Activated CD4-positive, alpha-beta T cell treated with anti-CD3 and anti-CD28 coated beads, Interleukin-10, Interleukin-2, amounts not matched to agents 100 ng/mL and 50 ng/mL, durations not matched to agents 16 hours and 8 hours (primary cell): ENCODE measurements around the gene STAT1.

Experiments
- DNase-seq: peaks from one replicate; pipeline ENCODE4 v3.0.0-alpha.2; 2020

Gene STAT1

GRCh38 chr2:190948671-190949070 is 65.3 kb downstream of the STAT1 start:
- no peak for DNase-seq

GRCh38 chr2:190947711-190948251 is 66.2 kb downstream of the STAT1 start:
- DNase-seq = peak; percentile 30

DNA sequence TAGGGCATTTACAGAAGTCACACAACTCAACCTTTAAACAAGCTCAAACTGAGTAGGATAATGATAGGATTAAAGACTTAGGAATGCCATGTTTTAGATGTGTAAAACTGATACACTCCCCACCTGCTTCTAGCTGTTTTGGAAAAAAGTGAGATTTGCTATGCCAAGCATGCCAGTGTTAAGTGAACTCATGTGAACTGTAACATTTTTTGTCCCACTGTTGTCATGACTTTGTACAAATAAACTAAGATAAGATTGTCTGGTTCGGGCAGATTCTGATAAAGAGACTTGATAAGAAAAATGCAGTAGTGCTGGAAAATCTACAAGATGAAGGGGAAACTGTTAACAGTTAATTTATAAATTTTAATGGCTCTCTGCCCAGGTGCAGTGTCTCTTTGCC is 66.8 kb downstream of the STAT1 start:
- DNase-seq = no peak

- DNase-seq = no peak
Observed at GRCh38 chr2:190943706-190944105, 70.3 kb downstream of the STAT1 start.

GRCh38 chr2:190942697-190943096 is 71.3 kb downstream of the STAT1 start:
- DNase-seq = no peak

- no peak for DNase-seq
Observed at GRCh38 chr2:190941571-190941970, 72.4 kb downstream of the STAT1 start.

DNA sequence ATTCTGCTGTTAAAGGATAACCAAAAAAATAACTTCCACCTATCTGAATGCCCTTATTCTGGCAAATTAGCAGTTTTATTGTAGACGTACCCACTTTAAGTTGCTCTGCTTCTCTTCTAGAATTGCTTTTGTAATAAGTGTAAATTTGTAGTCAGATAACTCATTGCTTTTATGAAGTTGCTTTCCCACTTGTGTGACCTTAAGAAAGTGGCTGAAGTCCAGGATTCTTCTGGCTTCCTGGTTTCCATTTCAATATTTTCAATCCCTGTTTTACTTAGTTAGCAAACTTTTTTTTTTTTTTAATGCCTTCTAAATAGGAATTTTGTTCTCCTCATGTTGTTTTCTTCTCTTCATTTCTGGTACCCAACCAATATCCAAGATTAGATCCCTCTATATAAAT is 73.5 kb downstream of the STAT1 start:
- no peak for DNase-seq

- no peak for DNase-seq
Observed at GRCh38 chr2:190938771-190939335, 75.1 kb downstream of the STAT1 start.

GRCh38 chr2:190935054-190935453 is 78.9 kb downstream of the STAT1 start:
- DNase-seq = no peak

- DNase-seq = no peak
Observed at GRCh38 chr2:190933361-190933760, 80.6 kb downstream of the STAT1 start.

DNA sequence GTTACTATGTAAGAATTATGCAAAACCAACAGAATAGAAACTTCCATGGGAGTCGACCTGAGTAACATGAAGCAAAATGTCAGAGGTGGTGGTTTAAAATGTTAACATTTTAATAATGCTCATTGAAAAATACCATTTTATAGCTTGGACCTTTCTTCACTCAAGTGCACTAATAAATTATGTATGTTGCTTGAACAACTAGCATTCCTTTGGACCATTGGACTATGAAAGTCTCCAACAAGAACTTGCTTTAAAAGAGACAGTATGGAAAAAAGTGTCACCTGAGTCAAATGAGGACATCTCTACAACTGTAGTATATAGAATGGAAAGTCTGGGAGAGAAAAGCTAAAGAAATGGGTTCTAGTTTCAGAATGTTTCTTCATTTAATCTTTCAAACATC is 81.5 kb downstream of the STAT1 start:
- DNase-seq = no peak

- DNase-seq = no peak
Observed at GRCh38 chr2:190930411-190930810, 83.6 kb downstream of the STAT1 start.

DNA sequence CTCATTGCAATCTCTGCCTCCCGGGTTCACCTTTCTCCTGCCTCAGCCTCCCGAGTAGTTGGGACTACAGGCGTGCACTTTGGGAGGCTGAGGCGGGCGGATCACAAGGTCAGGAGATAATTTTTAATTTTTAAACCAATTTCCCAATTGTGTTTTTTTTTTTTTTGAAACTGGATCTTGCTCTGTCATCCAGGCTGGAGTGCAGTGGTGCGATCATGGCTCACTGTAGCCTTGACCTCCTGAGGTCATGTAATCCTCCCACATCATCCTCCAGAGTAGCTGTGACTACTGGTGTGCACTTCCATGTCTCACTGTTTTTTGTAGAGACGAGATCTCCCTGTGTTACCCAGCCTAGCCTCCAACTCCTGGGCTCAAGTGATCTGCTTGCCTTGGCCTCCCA is 84.1 kb downstream of the STAT1 start:
- DNase-seq = no peak

GRCh38 chr2:190927301-190927700 is 86.7 kb downstream of the STAT1 start:
- DNase-seq = no peak

GRCh38 chr2:190922376-190922775 is 91.6 kb downstream of the STAT1 start:
- no peak for DNase-seq

- DNase-seq = no peak
Observed at GRCh38 chr2:190920085-190920484, 93.9 kb downstream of the STAT1 start.
